AG04450 (cell line): ENCODE data around the gene APOA4. TPM values are rescaled to one million over a fixed set of nuclear protein-coding genes. Genes with fewer than 3 reads are reported as not detected.

ENCODE experiments used
- CTCF ChIA-PET: fragments of 300-600, 350-600 bp; formaldehyde crosslinking; extraction: SDS; loops from one replicate; lab custom pipeline; 2022; ENCODE audit warnings: antibody characterized with exemption, inconsistent platforms; lab: Charles Lee
- POLR2A ChIA-PET: fragments of 350-600 bp; formaldehyde crosslinking; extraction: SDS; loops from one replicate; lab custom pipeline; 2021; ENCODE audit warnings: antibody characterized with exemption, inconsistent platforms; lab: Yijun Ruan, JAX
- DNase-seq: peaks from one replicate; pipeline ENCODE4 v3.0.0-alpha.2; 2011; ENCODE audit warnings: low read depth, low spot score
- H3K27ac ChIP-seq: one replicate; pipeline ENCODE4 v1.5.1; 2012; ENCODE audit warnings: low read depth, low read length, control low read depth
- H3K27me3 ChIP-seq: one replicate; pipeline ENCODE4 v1.6.0; 2012; ENCODE audit warnings: low read length; ENCODE audit not compliant: control insufficient read depth, insufficient read depth
- H3K4me3 ChIP-seq: 2 replicates; pipeline ENCODE4 v1.5.1; 2011; ENCODE audit warnings: mild to moderate bottlenecking, low read depth, low read length, control low read depth
- H3K9me3 ChIP-seq: 2 replicates; pipeline ENCODE4 v1.5.1; 2012; ENCODE audit warnings: low read length; ENCODE audit not compliant: control insufficient read depth, insufficient read depth
- polyA plus RNA-seq: library from polyadenylated mRNA; depleted of rRNA; stranded (reverse); fragments of >200 nt; gene quantifications from 2 replicates; pipeline ENCODE4 v1.2.3, GENCODE V29; 2011; rRNA removed
- TF ChIP-seq, protein P1 (sequence below): IDR thresholded peaks from 2 replicates; pipeline ENCODE4 v1.5.1; 2011; ENCODE audit warnings: low read depth, low read length, control low read depth, inconsistent platforms

Gene APOA4
- polyA plus RNA-seq, 1 experiment: not detected

DNA sequence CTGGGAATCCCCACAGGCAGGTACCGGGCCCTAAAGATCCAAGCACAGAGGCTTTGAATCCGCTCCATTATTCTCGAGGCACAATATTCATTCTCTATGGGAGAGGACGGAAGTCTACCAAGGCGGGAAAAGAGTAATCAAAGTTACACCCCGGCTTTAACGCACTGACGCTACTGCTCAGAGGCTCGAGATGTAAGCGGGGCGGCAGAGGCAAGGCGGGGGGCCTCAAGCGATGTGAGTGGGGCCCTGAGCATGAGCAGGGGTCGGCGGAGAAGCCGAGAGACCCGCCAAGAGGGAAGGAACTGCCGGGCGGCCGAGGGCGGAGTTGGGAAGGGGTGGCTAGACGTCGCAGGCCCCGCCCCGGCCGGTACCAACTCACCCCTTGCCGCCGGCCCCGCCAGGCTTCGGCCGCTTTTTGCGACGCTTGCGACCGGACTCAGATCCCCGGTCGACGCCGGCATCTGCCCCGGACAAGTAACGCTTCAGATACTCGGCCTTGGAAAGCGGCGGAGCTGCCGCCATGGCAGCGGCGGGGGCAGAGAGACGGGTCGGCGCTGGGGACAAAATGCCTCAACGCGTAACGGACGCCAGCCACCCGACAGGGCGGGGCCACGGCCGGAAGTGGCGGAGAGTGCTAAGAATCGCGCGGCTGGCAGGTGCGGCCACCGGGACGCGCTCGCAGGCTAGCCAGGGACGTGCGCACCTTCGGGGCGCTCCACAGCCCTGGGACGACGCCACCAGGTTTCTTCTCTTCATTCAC lies 50.5 kb downstream of the APOA4 start, which contains the start of gene BUD13:
Gene BUD13 (minus strand): TSS at position 545 of the 760 bp plus-strand sequence. CDS start 23 bp downstream, at position 522.
- H3K27ac ChIP-seq: peak within 1 kb of the TSS; percentile 78
- no peaks in the 10 kb centered on the region for H3K27me3 ChIP-seq
- H3K4me3 ChIP-seq: peak within 1 kb of the TSS; percentile 89
- H3K9me3 ChIP-seq: no peaks in the 10 kb centered on the region; the same call in 1 of the 2 replicates
- ChIA-PET POLR2A (interaction anchor here (0.6 to 1.9 kb wide), 3 partner anchors 15 to 333 kb away, joined by 3 to 11 read pairs (median 4); partner anchors contain the start of gene ZPR1), CTCF (interaction anchor here (0.7 to 1.5 kb wide), 2 partner anchors 18 to 29 kb away, joined by 4 to 9 read pairs; partner anchors contain the start of gene APOA5)
- peak; percentile 37 for DNase-seq
- TF ChIP-seq, protein P1, sequence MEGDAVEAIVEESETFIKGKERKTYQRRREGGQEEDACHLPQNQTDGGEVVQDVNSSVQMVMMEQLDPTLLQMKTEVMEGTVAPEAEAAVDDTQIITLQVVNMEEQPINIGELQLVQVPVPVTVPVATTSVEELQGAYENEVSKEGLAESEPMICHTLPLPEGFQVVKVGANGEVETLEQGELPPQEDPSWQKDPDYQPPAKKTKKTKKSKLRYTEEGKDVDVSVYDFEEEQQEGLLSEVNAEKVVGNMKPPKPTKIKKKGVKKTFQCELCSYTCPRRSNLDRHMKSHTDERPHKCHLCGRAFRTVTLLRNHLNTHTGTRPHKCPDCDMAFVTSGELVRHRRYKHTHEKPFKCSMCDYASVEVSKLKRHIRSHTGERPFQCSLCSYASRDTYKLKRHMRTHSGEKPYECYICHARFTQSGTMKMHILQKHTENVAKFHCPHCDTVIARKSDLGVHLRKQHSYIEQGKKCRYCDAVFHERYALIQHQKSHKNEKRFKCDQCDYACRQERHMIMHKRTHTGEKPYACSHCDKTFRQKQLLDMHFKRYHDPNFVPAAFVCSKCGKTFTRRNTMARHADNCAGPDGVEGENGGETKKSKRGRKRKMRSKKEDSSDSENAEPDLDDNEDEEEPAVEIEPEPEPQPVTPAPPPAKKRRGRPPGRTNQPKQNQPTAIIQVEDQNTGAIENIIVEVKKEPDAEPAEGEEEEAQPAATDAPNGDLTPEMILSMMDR: no peak

DNA sequence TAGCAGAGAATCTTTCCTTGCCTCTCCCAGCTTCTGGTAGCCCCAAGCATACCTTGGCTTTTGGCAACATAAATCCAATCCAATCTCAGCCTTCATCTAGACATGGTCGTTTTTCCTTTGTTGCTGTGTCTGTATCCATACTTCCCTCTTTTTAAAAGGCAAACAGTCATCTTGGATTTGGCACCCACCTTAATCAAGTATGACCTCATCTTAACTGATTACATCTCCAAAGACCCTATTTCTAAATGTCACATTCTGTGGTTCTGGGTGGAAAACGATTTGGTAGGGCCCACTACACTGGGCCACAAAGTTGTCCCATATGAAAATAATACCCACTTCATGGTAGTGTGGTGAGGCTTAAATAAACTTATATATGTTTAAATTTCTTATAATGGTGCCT lies 51.2 kb downstream of the APOA4 start:
- Histone ChIP-seq H3K27me3 (no peaks in the 10 kb centered on the region), H3K9me3 (no peaks in the 10 kb centered on the region; the same call in 1 of the 2 replicates), H3K27ac (no peak overlapping the region), H3K4me3 (peak overlapping the region; percentile 89)
- DNase-seq: no peak
- ChIA-PET CTCF (interaction anchor here (0.7 to 1.3 kb wide), 2 partner anchors 19 to 29 kb away, joined by 4 to 6 read pairs; partner anchors contain the start of gene APOA5), POLR2A (interaction anchor here (1.9 kb wide), 1 partner anchor 16 kb away, joined by 11 read pairs; the partner anchor contains the start of gene ZPR1)
- TF ChIP-seq, protein P1: no peak

Other genes starting within 250 kb of the APOA4 start
- gene BUD13, start 50.3 kb downstream of the APOA4 start, polyA plus RNA-seq: 11.8 and 12.3 TPM in 2 replicates
- gene ZPR1, start 35.3 kb downstream of the APOA4 start, polyA plus RNA-seq: 57.1 and 57.7 TPM in 2 replicates
- not detected in 2 replicates for gene APOA5, start 31.4 kb downstream of the APOA4 start, polyA plus RNA-seq
- gene APOC3, start 6.6 kb upstream of the APOA4 start, polyA plus RNA-seq: not detected in 2 replicates
- not detected in 2 replicates for gene APOA1, start 14.3 kb upstream of the APOA4 start, polyA plus RNA-seq